Embryonic facial prominence (tissue), 1 donor: ENCODE results near the gene KCTD13.
"Not testable (repeated sequence)": the region's sequence is repeated elsewhere in the genome, so short reads cannot be mapped to it uniquely, and the experiment has no call there.

ENCODE experiments used
- DNase-seq: peaks from one replicate; pipeline ENCODE4 v3.0.0-alpha.2; 2016; ENCODE audit errors: extremely low spot score

The KCTD13 gene

DNA sequence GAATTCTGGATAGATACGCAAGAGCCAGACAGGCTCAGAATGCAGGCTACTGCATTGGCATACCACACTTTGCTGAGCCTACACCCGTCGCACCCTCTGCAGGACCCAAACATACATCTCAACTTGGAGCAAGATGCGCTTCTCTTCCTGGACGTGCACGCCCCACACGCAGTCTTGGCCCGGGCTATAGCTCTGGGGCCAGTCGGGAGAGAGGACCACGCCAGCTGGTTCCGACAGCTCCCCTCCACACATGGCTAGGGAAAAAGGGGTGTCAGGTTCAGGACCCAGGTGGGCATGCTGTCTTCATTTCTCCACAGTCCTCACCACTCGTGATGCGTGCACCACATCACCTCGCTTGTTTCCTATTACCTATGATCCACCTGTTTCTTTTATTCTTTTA, 47.9 kb downstream of the KCTD13 start:
- no peak for DNase-seq

DNA sequence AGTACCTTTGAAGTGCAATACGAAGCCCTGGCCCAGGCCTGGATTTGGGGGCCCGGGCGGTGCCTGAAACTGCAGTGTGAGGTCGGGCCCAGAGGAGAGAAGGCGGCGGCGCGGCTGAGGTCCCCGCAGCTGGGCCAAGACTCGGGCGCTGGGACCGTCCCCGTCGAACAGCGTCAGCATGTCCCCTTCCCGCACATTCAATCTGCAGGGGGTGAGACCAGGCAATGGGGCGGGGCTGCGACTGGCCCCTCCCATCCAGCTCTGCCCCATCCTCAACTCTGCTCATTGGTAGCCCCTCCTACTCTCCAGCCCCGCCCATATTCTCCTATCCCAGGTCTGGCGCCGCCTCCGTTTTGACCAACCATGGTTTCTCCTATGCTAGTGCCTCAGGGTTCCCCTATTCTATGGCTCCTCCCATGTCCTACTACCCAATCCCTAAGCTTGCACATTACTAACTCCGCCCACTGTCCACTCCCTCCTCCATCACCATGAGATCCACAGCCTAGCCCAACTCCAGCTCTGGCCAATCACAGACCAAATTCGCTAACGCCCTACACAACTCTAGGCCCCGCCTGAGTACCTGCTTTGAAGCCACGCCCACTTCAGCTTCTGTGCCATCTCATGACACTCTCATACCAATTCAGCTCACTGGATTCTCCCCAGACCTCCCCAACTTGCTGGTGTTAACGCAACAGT, 48.6 kb downstream of the KCTD13 start:
- DNase-seq, result no peak

DNA sequence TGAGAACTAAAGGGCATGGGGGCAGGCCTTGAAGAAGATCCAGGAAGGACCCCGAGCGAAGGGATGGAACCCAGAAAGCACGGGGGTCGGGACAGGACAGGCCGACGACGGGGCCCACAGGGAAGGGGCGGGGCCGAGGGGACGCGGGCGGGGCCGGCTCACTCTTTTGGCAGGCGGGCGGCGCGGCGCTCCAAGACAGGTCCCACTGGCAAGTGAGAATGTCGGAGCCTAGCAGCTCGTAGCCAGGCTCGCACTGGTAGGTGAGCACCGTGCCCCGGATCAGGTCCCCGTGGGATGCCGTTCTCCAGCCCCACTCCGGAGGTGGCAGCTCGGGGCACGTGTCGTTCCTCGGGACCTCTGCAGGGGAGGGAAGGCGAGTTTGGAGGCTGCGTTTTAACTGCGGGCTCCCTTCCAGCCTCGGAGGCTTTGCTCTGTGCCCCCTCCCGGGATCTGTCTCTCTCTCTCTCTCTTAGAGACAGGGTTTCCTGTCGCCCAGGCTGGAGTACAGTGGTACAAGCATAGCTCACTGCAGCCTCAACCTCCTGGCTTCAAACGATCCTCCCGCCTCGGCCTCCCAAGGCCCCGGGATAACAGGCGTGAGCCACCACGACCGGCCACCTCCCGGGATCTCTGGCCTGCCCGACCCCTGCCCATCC, 49.3 kb downstream of the KCTD13 start:
- DNase-seq, result no peak

DNA sequence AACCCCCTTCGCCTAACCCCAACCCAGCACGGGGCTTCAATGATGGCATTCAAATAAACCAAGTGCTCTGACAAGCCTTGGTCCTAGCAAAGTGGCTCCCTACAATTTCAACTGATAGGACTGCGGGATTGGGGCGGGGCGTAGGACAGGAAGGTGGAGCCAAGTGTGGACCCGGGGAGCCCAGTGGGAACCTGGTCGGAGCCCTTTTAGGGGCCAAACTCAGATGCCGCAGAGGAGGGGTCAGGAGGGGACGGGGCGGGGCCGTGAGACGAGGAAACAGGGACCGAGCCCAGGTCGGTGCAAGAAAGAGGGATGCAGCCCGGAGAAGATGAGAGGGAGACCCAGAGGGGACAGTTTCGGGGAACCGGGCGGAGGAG, 49.8 kb downstream of the KCTD13 start:
- DNase-seq, result no peak

DNA sequence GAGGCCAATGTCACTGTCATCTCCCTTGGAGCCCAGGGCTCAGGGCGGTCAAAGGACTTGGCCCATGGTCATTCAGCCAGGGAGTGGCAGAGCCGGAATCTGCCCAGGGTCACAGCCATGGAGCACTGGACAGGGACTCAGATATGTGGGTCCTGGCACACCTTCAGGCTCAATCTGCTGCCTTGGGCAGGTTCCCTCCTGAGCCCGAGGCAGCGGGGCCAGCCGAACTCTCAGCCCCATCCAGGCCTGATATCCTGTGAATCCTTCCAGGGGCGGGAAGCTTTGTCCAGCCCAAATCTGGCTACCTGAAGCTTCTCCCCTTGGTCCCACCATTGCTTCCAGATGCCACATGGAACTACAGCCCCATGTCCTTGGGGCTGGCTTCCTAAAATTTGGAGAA, 50.8 kb downstream of the KCTD13 start:
- no peak for DNase-seq

DNA sequence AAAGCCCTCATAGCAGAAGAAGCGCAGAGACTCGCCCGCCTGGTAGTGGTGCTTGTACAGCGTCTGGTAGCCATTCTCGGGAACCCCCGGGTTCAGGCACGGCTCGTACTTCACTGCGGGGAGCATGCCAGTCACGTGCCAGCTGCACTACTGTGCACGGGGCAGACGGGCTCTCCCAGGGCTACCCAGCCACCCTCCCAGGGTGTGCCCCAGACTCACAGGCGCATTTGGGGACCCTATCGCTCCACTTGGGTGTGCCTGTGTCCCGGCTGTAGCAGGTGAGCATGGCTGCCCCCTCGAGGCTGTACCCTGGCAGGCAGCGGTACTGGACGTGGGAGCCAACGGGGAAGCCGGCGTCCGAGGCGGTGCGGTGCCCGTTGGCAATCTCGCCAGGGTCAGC, 52.7 kb downstream of the KCTD13 start:
- DNase-seq, result no peak

DNA sequence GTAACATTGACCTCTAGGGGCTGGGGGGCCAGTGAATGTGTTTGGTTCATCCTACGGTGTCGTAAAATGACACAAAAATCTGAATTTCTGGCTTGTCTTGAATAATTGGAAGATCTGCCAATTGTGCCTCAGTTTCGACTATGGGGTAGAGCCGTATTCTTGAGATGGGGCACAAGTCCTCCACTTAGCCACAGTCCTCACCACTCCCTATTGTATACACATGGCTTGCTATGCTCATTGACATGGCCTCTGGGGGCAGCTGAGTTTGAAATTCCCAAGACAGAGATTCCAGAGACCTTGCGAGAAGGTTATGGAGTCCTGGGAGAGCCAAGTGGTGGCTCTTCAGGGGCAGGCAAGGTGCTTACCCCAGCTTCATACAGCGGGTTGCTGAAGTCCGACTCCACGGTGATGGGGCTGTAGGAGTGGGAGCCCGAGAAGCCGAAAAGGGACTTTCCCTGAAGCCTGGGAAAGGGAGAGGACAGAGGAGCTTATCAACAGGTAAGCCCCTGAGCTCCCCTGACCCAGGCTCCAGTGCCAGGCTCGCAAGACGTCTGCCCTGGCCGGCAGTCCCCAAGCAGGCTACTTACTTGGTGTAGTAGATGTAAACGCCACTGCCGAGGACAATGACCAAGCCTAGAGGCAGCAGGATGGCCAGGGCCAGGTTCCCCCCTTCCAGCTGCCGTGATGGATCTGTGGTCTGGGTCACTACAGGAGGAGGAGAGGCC, 54.0 kb downstream of the KCTD13 start:
- DNase-seq, result no peak

DNA sequence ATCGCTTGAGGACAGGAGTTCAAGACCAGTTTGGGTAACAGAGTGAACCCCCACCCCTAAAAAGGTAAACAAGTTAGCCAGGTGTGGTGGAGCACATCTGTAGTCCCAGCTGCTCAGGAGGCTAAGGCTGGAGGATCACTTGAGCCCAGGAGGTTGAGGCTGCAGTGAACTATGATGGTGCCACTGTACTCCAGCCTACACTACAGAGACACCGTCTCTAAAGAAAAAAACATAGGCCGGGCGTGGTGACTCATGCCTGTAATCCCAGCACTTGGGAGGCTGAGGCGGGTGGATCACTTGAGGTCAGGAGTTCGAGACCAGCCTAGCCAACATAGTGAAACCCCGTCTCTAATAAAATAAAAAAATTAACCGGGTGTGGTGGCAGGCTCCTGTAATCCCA, 57.0 kb downstream of the KCTD13 start:
- not testable (repeated sequence) for DNase-seq

DNA sequence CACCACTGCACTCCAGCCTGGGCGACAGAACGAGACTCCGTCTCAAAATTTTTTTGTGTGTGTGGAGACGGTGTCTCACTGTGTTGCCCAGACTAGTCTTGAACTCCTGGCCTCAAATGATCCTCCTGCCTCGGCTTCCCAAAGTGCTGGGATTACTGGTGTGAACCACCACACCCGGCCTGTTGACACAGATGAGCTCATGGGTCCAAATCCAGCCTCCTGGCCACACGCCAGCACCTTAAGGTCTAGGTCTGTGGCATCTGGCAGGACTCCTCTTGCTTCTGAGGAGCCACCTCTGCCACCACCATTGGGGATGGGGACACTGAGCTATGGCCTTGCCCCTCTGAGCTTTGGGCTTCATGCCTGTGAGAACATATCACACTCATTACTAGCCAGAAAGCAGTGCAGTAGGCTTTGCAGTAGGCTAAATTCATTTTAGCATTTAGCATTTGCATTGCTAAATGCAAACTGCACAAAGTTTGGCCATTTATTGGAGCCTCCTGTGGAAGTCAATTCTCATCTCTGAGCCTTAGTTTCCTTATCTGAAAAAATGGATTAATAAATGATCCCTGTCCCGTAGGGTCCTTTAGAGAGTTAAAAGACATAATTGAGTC, 57.5 kb downstream of the KCTD13 start:
- DNase-seq, result no peak

DNA sequence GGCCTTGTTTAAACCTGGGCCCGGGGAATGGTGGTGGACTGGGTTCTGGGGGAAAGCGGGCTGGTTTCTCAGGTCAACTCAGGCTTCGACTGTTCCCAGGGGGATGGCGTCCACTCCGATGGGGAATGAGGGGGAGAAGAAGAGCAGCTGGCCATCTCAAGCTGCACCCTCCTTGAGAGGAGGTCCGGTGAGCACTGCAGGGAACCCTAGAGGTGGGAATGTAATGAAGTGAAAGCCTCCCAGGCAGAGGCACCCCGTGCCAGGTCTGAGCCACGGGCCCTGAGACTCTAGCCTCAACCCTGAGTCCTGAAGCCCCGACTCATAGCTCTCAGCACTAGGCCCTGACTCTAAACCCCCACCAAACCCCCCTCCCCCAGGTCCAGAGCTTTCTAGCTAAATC, 61.8 kb downstream of the KCTD13 start:
- no peak for DNase-seq

DNA sequence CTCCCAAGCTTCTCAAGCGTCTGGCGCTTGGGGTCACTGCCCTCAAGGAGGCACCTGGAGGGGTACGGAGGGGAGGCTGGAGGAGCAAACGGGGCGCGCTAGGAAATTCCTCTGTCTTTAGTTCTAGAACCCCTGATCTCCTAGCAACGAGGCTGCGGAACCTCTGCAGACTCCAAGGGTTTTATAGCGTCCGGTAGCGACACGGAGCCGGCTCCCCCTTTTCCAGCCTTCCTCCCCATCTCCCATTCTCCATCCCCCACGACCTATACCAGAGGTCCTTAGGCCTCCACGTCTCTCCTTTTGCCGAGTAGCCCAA, 62.4 kb downstream of the KCTD13 start:
- no peak for DNase-seq

DNA sequence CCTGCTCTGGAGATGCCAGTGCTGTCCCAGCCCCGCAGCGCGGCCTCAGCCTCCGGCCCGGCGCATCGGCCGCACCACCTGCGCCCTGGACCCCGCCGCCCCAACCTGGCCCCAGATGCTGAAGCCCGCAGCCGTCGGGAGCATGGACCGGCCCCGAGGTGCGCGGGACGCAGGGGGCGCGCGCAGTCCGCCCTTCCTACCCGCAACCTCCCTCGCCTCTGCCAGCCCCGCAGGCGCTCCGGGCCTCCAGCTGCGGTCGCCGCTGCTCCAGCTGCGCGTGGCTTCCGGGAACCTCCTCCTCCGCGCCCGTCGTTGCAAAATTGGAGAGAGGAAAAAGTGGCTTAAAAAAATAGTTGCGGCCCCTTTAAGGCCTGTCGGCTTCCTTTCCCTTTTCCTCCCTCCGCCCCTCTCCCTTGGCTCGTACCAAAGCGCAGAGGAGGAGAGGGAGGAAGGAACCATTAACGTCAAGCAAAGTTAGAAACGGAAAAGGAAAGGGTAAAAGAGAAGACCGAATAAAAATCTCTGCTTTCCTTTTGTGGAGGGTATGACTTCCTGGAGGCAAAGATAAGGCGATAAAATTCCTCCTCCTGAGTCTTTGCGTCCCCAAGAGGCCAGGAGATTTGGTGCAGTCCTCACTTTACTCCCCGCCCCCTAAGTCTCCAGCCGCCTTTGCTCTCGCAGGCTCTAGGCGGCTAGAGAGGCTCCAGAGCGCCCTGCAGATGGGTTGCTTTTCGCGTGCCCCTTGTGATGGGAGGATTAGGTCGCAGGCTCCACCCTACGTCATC, 63.0 kb downstream of the KCTD13 start, which contains the start of gene CDIPT:
TSS of gene CDIPT (minus strand) at position 343 of the 785 bp plus-strand sequence. CDS start 369 bp downstream, outside the sequence.
- peak; percentile 96 for DNase-seq

DNA sequence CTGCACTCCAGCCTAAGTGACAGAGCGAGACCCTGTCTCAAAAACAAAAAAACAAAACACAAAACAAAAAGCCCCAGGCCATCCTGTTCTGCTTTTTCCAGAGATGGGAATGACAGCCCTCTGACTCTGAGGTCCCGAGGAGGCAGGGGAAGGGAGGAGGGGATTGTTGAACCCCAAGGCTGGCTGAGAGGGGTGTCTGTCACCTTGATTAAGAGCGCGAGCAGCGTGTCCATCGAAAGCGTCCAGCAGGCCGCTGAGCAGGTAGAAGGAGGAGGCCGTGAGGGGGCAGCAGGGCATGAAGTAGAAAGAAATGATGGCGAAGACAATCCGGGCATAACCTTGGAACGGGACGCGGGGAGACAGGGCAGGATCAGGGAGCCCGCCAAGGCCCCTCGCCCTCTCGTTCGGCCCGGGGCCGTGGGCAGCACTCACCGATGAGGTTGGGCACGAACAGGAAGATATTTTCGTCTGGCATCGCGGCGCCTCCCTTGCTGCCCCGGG, 63.6 kb downstream of the KCTD13 start:
- DNase-seq, result no peak

DNA sequence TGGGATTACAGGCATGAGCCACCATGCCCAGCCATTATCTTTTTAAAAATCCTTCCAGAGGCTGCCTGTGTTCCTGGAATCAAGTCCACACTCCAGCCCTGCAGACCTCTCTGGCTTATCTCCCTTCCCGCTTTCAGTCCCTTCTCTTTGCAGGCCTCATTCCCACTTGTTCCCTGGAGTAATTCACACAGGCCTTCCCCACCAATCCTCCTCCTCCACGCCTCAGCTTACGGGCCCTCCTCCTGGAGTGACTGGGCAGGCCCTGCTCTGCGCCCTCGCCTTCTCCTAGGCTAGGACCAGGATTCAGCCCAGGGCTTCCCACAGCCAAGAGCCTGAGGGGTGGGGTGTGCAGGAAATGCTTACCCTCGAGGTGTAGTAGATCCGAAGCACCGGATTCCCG, 65.8 kb downstream of the KCTD13 start:
- DNase-seq, result no peak

DNA sequence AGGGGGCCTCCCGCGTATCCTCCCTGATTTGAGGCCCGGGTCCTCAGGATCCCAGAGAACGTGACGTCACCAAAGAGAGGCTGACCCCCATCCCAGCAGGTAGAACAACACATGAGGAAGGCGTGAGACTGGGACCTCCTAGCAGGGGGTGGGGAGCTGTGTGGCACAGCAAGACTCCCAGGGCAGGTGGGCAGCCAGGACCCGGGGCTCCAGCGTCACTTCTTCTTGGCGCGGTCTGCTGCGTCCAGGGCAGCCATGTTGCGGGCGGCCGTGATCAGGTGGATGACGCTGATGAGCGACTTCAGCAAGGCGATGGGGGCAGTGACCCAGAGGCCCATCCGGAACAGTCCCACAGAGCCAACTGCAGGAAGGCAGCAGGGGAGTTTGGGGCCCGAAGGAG, 67.1 kb downstream of the KCTD13 start:
- no peak for DNase-seq

DNA sequence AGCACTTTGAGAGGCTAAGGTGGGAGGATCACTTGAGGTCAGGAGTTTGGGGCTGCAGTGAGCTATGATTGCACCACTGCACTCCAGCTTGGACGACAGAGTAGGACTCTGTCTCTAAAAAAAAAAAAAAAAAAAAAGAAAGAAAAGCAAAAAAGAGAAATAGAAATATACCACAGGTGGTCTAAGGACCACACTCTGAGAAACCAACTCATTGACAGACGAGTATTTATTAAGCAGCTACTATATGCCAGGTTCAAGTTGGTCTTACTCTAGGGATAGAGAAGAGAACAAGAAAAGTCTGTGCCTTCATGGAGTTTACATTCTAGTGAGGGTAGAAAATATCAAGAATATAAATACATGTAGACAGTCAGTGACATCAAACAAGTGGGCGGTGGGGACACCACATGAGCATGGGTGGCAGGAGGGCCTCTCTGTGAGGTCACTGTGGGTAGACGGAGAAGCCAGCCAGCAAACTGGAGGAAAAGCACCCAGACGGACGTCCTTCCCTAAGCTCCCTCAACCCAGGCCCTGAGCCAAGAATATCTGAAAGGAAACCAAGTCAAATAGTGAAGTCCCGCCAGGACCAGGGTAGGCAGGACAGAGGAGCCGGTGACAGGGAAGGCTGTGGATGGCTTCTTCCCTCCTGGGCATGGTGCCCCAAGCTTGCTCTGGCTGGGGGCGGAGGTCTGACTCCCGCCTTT, 67.7 kb downstream of the KCTD13 start:
- DNase-seq, result no peak

DNA sequence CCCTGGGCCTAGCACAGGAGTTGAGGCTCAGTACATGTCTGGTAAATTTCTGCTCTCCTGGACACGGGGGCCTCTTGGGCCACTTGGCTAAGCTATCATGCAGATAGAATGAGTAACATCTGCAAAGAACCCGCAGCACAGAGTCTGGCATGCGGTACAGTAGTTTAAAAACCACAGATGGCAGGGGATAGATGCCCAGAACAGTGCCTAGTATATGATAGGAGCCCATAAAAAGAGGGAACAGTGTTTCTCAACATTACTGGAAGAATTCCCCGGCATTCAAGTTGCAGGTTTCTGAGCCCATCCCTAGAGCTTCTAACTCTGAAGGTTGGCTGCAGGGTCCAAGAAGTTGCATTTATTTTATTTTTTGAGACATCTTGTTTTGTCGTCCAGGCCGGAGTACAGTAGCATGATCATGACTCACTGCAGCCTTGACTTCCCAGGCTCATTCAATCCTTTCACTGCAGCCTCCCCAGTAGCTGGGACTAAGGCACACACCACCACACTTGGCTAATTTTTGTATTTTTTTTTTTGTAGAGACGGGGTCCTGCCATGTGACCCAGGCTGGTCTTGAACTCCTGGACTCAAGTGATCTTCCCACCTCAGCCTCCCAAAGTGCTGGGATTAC, 68.8 kb downstream of the KCTD13 start:
- no peak for DNase-seq
